Prostate gland (tissue), 2 donors: ENCODE data around the gene FAM53B. TPM values are rescaled to one million over a fixed set of nuclear protein-coding genes. Genes with fewer than 3 reads are reported as not detected.

Experiments used
- DNase-seq: peaks from one replicate; pipeline ENCODE4 v3.0.0-alpha.2; 2019; ENCODE audit warnings: low spot score
- H3K27ac ChIP-seq, 2 donors: fragments of 200-600 bp; sonication (generic); 2 replicates each; pipeline ENCODE4 v1.5.1; 2017 to 2019
- H3K27me3 ChIP-seq: fragments of 200-600 bp; sonication (generic); replicated peaks from 2 replicates; pipeline ENCODE4 v1.5.1; 2019; ENCODE audit not compliant: insufficient read depth
- H3K36me3 ChIP-seq, 2 donors: fragments of 200-600 bp; sonication (generic); 1 replicate in 1 of 2; 2 replicates in 1 of 2; pipeline versions ENCODE4 v1.5.1 to v1.8.1; 2017 to 2019
- H3K4me1 ChIP-seq: fragments of 200-600 bp; sonication (generic); replicated peaks from 2 replicates; pipeline ENCODE4 v1.5.1; 2019
- H3K4me3 ChIP-seq, 2 donors: fragments of 200-600 bp; sonication (generic); 2 replicates each; pipeline ENCODE4 v1.5.1; 2017 to 2019
- H3K9me3 ChIP-seq: fragments of 200-600 bp; sonication (generic); 2 replicates; pipeline ENCODE4 v1.5.1; 2017
- POLR2A ChIP-seq: fragments of 450-650 bp; IDR thresholded peaks from one replicate; pipeline ENCODE4 v1.6.1; 2016; ENCODE audit warnings: antibody characterized with exemption, mild to moderate bottlenecking
- POLR2AphosphoS5 ChIP-seq: sonication (generic); formaldehyde crosslinking; IDR thresholded peaks from one replicate; pipeline ENCODE4 v1.6.1; 2017; ENCODE audit warnings: antibody characterized with exemption
- WGBS: methylation state at CpG from one replicate; pipeline ENCODE4 v1.1.5; 2018; 5-methylcytosine and 5-hydroxymethylcytosine counted together
- intact Hi-C: fragments of 100-400 bp; cut with DNase I; formaldehyde crosslinking; loops from one replicate; pipeline ENCODE4 v1.14.2; 2022
- total RNA-seq, 2 donors: library from RNA; depleted of rRNA; stranded (reverse); fragments of >200 nt; gene quantifications; one replicate each; pipeline ENCODE4 v1.1.0, GENCODE V29; 2016
- TF ChIP-seq, protein P1 (sequence below), 4 experiments: fragments of 200-600 bp in 2 of 4; fragments of 450-650 bp in 2 of 4; sonication (generic) in 2 of 4; IDR thresholded peaks; 1 replicate in 3 of 4; 2 replicates in 1 of 4; pipeline ENCODE4 v1.5.1; 2016 to 2019; ENCODE audit warnings: antibody characterized with exemption in 4 of 4, mild to moderate bottlenecking in 2 of 4, moderate library complexity in 2 of 4

The FAM53B gene
- total RNA-seq, 2 donors from 2014 or later = 28.9 to 101 TPM

DNA sequence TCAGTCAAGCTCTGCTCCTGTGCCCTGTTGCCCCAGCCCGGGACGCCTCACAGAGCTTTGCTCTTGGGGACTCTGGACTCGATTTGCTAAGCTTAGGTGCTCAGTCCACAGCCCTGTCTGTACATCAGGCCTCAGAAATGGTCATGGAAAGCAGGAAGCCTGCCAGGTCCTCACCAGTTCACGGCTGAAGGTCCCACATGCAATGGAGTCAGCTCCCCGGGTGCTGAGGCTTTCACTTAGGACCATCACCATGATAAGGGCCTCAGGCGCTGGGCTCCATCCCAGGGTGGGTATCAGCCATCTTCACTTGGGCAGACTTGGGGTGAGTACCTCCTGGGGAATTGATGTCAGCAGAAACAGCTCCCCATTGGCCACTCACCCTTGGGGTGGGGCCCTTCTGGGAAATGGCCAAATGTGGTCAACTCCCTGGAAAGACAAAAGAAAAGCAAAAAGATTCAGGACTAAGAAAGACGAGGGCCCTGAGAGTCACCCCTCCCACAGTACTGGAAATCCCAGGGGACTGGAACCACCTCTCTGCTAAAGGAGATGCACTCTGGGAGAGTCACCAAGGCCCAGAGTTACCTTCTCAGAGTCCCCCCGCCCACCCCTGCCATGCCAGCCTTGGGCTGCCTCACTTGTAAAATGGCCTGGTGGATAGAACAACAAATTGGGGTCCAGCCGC is 37.6 kb downstream of the FAM53B start:
- no peak for DNase-seq
- H3K27ac ChIP-seq = peak overlapping the region in 1 of 2 donors; percentile 25
- H3K4me1 ChIP-seq = peaks cover 23% of the 10 kb centered on the region
- TF ChIP-seq, protein P1, sequence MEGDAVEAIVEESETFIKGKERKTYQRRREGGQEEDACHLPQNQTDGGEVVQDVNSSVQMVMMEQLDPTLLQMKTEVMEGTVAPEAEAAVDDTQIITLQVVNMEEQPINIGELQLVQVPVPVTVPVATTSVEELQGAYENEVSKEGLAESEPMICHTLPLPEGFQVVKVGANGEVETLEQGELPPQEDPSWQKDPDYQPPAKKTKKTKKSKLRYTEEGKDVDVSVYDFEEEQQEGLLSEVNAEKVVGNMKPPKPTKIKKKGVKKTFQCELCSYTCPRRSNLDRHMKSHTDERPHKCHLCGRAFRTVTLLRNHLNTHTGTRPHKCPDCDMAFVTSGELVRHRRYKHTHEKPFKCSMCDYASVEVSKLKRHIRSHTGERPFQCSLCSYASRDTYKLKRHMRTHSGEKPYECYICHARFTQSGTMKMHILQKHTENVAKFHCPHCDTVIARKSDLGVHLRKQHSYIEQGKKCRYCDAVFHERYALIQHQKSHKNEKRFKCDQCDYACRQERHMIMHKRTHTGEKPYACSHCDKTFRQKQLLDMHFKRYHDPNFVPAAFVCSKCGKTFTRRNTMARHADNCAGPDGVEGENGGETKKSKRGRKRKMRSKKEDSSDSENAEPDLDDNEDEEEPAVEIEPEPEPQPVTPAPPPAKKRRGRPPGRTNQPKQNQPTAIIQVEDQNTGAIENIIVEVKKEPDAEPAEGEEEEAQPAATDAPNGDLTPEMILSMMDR (IDR thresholded peaks at IDR 0.05) = no peak
- TF ChIP-seq POLR2A (no peak), POLR2AphosphoS5 (no peak)
- intact Hi-C loops = no loop called here
- no peak overlapping the region for H3K4me3 ChIP-seq
- WGBS = 80% methylated on average over 9 of the region's 9 CpGs
- H3K36me3 ChIP-seq = no peaks in the 10 kb centered on the region
- no peaks in the 10 kb centered on the region for H3K27me3 ChIP-seq
- H3K9me3 ChIP-seq = no peaks in the 10 kb centered on the region

DNA sequence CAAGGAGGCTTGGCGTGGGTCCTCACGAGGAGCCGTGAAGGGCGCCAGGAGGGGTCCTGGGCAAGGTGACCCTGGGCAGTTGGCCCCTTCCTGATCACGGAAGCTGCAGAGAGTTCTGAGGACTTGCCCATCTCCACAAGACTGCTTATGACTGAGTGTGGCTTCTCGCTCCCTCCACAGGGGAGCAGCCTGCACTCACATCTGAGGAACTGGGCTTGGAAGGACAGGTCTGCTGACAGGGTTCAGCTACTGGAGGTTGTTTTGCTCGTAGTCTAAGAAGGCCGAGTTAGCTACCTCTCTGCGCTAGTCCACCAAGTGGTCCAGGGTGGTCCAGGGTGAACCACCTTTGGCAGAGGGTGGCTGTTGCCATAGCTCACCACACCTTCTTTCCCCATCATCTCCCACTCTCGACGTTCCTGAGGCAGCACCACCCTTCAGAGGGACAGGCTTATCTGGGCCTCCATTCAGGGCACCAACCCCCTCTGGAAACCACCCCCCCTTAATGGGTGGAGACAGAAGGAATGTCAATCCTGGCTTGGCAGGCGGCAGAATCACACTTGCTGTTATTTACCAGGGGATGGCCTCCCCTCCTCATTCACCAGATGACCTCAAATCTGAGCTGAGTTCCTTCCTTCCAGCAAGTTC is 38.2 kb downstream of the FAM53B start:
- H3K27ac ChIP-seq = peak overlapping the region in 1 of 2 donors; percentile 25
- H3K27me3 ChIP-seq = no peaks in the 10 kb centered on the region
- H3K4me1 ChIP-seq = peaks cover 23% of the 10 kb centered on the region
- H3K4me3 ChIP-seq = no peak overlapping the region
- no peak for DNase-seq
- H3K36me3 ChIP-seq = no peaks in the 10 kb centered on the region
- no peaks in the 10 kb centered on the region for H3K9me3 ChIP-seq
- TF ChIP-seq, protein P1 (IDR thresholded peaks at IDR 0.05) = peak in 1 of 4 experiments; percentile 10
- TF ChIP-seq POLR2AphosphoS5 = no peak
- intact Hi-C loops = loop anchor here (2.0 kb wide), 1 partner anchor 35 kb away; no protein-coding TSS in a partner anchor
- WGBS = 68% methylated on average over 12 of the region's 12 CpGs

DNA sequence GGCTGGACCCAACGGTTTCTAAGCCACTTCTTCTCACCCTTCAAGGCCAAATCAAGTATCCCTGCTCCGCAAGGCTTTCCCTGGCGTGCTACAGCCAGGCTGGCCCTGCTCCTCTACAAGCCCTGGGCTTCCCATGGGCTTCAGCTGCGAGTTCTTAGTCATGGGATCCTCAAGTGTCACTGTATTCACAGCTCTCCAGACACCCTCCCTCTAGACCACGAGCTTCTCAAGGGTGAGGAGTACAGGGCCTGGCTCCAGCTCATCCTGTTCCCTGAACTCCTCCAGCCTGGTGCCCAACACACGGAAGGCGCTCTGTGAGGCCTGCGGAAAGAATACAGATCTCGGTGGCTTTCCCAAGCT is 38.8 kb downstream of the FAM53B start:
- no peaks in the 10 kb centered on the region for H3K27me3 ChIP-seq
- H3K4me3 ChIP-seq = no peak overlapping the region
- H3K36me3 ChIP-seq = no peaks in the 10 kb centered on the region
- TF ChIP-seq, protein P1 (IDR thresholded peaks at IDR 0.05) = no peak
- TF ChIP-seq POLR2AphosphoS5 = no peak
- DNase-seq = no peak
- no peaks in the 10 kb centered on the region for H3K9me3 ChIP-seq
- WGBS = 55% methylated on average over 9 of the region's 9 CpGs
- peaks cover 23% of the 10 kb centered on the region for H3K4me1 ChIP-seq
- H3K27ac ChIP-seq = peak overlapping the region; percentile 10 to 25
- intact Hi-C loops = loop anchor here (2.0 kb wide), 1 partner anchor 35 kb away; no protein-coding TSS in a partner anchor

DNA sequence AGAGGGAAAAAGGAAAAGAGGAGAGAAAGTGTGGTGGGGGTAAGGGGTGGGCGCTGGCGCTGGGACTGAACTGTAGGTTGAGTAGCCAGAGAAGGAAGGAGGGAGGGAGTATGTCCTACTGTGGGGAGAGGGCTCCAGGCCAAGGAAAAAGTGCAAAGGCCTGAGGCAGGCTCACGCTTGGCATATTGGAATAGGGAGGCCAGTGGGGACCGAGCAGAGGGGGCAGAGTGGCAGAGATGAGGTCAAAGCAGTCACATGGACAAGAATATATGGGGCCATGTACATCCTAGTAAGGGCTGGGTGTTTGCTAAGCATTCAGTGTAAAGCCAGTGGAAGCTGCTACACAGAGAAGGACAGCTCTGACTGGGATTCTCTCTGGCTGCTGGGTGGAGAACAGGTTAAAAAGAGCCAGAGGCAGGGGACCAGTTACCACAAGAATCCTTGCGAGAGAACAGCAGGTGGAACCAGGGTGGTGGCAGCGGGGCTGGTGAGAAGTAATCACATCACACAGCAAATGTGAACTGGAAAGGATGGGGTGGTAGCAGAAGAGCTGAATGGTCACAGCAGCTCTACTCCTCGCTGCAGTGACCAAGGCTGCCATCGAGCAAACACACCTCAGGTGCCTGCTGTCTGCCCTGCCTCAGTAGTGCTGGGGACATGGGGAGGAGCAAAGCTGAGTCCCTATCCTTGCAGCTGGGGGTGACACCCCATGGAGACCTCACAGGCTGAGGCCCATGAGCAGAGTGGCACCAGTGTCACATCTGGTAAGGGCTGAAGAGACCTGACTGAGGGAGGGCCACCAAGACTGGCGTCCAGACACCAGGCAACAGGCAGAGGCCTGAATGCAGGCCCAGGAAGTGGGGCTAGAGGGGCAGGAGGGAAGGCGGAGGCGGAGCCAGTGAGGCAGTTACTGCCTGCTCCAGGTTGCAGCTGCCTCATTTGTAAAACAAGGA is 39.5 kb downstream of the FAM53B start:
- H3K27me3 ChIP-seq = no peaks in the 10 kb centered on the region
- TF ChIP-seq POLR2A (no peak), POLR2AphosphoS5 (no peak)
- TF ChIP-seq, protein P1 (IDR thresholded peaks at IDR 0.05) = no peak
- intact Hi-C loops = loop anchor here (2.0 kb wide), 1 partner anchor 36 kb away; no protein-coding TSS in a partner anchor
- H3K9me3 ChIP-seq = no peaks in the 10 kb centered on the region
- peaks cover 26% of the 10 kb centered on the region for H3K4me1 ChIP-seq
- H3K27ac ChIP-seq = peak overlapping the region; percentile 25 to 69
- no peak for DNase-seq
- H3K4me3 ChIP-seq = no peak overlapping the region
- WGBS = 86% methylated on average over 11 of the region's 11 CpGs
- H3K36me3 ChIP-seq = no peaks in the 10 kb centered on the region
